Epithelial cell of proximal tubule (primary cell): ENCODE measurements around the gene SMIM5. TPM values are rescaled to one million over a fixed set of nuclear protein-coding genes. Genes with fewer than 3 reads are reported as not detected.

Source experiments
- DNase-seq: peaks from one replicate; pipeline ENCODE4 v3.0.0-alpha.2; 2011; ENCODE audit warnings: low read depth
- H3K4me3 ChIP-seq: 2 replicates; pipeline ENCODE4 v1.5.1; 2011; ENCODE audit warnings: low read depth, mild to moderate bottlenecking, low read length
- CTCF ChIP-seq: conservative IDR thresholded peaks from 2 replicates; pipeline ENCODE4 v1.5.1; 2012; ENCODE audit warnings: low read depth, mild to moderate bottlenecking, low read length
- total RNA-seq: library from RNA; depleted of rRNA; stranded (reverse); fragments of >200 nt; gene quantifications from 2 replicates; pipeline ENCODE4 v1.2.3, GENCODE V29; 2015

The SMIM5 gene
- total RNA-seq, 1 donor from 2014 or later: 0.63 TPM

- no peak for TF ChIP-seq CTCF
- H3K4me3 ChIP-seq: no peak overlapping the region
- no peak for DNase-seq
Observed at GRCh38 chr17:75630071-75630917, 2.9 kb upstream of the SMIM5 start.

GRCh38 chr17:75631353-75631752 is 1.9 kb upstream of the SMIM5 start:
- TF ChIP-seq CTCF: no peak
- DNase-seq: no peak
- H3K4me3 ChIP-seq: no peak overlapping the region

GRCh38 chr17:75632428-75632827 is 806 bp upstream of the SMIM5 start:
- no peak for TF ChIP-seq CTCF
- H3K4me3 ChIP-seq: no peak overlapping the region
- no peak for DNase-seq

GRCh38 chr17:75633486-75634375 is 497 bp downstream of the SMIM5 start:
- no peak overlapping the region for H3K4me3 ChIP-seq
- peak; percentile 42 for DNase-seq
- peak; percentile 71 for TF ChIP-seq CTCF

GRCh38 chr17:75634376-75634740 is 1.1 kb downstream of the SMIM5 start:
- no peak overlapping the region for H3K4me3 ChIP-seq
- no peak for TF ChIP-seq CTCF
- DNase-seq: no peak

GRCh38 chr17:75634754-75635609 is 1.7 kb downstream of the SMIM5 start:
- TF ChIP-seq CTCF: no peak
- DNase-seq: no peak
- H3K4me3 ChIP-seq: no peak overlapping the region
